HS-5 (cell line): ENCODE data around the gene GTF2F2.
"Not testable (repeated sequence)": the region's sequence is repeated elsewhere in the genome, so short reads cannot be mapped to it uniquely, and the experiment has no call there.

Experiments
- DNase-seq: peaks from one replicate; pipeline ENCODE4 v3.0.0-alpha.2; 2012; ENCODE audit warnings: low read depth

GTF2F2 gene

DNA sequence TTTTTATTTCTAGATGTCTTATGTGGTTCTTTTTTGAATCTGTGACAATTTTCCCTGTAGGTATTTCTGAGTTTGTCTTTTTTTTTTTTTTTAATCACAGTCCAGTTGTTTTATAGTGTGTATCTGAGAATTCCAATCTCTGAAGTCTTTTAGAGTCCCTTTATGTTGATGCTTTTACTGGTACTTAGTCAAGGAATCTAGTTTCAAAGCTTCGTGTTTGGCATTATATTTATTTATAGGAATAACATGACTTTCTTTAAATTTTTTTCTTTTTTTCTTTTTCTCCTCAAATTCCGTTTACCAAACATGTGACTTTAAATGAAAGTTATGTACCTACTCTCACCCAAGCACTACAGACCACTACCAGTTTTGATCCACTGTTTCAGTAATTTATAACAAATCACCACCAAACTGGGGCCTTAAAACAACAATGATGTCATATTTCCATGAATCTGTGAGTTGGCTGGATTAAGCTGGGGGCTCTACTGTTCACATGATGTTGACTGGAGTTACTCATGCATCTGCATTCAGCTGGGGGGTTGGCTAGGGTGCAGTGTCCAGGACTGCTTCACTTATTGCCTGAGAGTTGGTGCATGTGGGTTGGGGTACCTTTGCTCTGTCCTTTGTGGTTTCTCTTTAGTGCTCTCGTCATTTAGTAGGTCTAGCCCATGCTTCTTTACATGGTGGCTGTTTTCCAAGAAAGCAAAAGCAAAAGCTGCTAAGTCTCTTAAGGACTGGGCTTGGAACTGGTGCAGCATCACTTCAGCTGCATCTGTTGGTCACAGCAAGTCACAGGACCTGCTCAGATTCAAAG lies 58.2 kb downstream of the GTF2F2 start:
- no peak for DNase-seq

- DNase-seq = no peak
Measured at GRCh38 chr13:45179428-45179827, 59.1 kb downstream of the GTF2F2 start.

DNA sequence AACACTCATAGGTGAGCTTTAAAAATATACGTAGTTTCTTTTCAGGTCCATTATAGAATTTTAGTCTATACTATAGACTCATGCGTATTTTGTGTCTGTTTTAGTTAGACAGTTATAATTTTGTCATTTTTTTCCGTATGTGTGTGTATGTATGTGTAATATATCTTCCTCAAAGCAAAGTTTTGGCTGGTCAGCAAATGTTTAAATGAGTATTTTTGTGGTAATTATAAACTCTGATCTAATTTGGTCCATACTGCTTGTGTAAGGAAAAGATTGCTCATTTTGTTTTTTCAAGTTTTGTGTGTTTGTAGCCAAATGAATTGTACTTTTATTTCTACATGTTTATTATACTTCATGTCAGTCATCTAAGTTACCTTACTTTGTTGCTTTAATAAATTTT lies 60.0 kb downstream of the GTF2F2 start:
- no peak for DNase-seq

DNA sequence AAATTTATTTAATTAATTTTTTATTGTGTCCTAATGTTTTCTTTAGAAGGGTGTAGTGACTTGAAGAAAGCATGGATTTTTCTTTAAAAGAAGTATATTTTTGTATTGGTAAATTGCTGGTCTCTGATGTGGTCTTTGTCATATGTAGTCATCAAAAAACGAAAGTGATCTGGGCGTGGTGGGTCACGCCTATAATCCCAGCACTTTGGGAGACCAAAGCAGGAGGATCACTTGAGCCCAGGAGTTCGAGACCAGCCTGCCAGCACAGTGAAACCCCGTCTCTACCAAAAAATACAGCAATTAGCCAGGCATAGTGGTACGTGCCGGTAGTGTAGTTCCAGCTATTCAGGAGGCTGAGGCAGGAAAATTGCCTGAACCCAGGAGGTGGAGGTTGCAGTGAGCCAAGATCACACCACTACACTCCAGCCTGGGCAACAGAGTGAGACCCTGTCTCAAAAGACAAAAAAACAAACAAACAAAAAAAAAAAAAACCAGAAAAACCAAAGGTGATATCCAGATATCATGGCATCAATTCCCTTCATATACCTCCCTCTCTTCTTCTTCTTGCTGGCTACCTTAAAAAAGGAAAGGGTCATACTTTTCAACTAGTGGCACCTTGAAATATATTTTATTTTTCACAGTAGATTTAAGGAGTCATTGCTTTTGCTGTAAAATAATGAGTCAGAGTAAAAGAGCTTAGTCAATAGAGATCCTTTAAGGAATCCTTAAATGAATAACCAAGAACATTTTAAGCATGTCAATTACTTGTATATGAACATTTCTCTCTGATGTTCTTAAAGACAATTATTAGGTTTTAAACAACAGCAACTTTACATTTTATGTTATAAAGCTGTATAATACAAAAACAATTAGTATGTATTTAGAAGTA lies 60.6 kb downstream of the GTF2F2 start:
- no peak for DNase-seq

GRCh38 chr13:45184693-45185092 lies 64.4 kb downstream of the GTF2F2 start:
- no peak for DNase-seq

DNA sequence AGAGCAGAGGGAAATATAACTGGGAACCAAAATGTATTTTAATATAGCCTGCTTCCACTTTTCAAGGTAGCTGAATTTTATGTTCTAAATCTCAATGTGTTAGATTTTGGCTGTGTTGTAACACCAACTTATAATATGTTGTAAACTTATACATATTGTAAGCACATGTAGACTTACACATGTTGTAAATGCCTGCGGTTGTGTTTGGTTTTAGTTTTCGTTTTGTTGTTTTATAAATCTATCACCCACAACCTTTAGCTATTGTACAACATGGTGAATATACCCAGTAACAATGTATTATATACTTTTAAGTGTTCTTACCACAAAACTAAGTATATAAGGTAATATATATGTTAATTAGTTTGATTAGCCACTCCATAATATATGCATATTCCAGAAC lies 65.0 kb downstream of the GTF2F2 start:
- no peak for DNase-seq

DNA sequence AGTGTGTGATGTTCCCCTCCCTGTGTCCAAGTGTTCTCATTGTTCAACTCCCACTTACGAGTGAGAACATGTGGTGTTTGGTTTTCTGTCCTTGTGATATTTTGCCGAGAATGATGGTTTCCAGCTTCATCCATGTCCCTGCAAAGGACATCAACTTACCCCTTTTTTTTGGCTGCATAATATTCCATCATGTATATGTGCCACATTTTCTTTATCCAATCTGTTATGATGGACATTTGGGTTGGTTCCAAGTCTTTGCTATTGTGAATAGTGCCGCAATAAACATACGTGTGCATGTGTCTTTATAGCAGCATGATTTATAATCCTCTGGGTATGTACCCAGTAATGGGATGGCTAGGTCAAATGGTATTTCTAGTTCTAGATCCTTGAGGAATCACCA lies 68.8 kb downstream of the GTF2F2 start:
- DNase-seq = not testable (repeated sequence)

DNA sequence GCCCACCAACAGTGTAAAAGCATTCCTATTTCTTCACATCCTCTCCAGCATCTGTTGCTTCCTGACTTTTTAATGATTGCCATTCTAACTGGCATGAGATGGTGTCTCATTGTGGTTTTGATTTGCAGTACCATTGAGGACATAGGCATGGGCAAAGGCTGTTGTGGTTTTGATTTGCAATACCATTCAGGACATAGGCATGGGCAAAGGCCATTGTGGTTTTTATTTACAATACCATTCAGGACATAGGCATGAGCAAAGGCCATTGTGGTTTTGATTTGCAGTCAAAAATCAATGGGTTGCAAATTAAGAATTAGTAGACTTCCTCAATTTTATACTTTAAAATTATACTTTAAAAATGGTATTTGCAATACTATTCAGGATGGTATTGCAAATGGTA lies 69.2 kb downstream of the GTF2F2 start:
- DNase-seq = peak; percentile 85

DNA sequence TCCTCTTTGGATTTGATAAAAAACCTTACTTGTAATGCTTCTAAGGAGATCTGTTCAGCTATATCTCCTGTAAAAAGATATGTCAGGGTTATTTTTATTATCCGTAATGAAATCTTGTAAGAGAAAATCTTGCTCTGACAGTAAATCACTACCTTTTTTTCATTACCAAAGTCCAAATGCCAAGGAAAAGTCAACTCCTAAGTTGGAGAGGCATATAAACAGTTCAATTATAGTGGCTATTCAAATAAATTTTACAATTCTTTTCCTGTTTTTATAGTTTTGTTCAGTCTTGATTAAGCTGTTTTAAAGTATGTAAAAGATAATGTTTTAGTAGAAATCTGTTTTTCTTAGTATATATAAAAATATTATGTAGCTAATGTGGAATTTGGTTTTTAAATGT lies 71.6 kb downstream of the GTF2F2 start:
- DNase-seq = no peak

DNA sequence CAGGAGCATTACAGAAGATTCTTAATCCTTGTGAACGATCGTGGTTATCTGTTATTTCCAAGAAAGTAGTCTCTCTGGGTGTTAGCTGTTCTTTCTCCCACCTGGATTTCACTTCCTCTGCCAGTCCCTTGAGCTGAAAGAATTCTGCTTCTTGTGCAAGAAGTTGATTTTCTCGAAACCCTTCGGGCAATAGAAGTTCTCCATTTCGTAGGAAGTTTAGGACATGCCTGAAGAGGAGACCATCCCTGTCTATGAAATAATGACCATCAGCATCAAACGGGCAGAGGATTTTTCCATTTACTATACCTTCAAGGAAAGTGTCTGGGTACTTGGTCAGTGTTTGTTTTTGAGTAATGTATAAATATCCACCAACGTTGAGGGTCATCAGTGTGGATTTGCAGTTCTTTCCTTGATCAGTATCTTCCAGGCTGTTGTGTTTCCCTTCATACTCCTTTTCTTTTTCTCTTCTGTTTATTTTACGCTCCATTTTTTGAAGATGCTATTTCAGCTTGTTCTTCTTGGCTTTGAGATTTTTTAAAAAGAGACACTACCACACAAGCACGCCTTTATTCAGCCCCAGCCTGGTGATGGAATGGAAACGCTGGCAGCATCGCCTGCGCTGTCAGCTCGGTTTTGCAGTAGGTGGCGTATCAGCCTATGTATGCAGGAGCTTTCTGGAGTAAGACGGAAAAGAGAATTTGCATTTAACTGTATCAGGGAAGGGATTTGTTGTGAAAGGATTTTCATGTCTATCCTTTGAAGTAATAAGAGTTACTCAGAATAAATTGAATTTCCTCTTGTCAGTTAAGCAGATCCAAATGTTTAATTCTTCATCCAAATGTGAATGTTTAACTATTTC lies 74.0 kb downstream of the GTF2F2 start:
- no peak for DNase-seq

- no peak for DNase-seq
Measured at GRCh38 chr13:45195421-45195820, 75.1 kb downstream of the GTF2F2 start.

- DNase-seq = no peak
Measured at GRCh38 chr13:45196096-45196495, 75.8 kb downstream of the GTF2F2 start.

DNA sequence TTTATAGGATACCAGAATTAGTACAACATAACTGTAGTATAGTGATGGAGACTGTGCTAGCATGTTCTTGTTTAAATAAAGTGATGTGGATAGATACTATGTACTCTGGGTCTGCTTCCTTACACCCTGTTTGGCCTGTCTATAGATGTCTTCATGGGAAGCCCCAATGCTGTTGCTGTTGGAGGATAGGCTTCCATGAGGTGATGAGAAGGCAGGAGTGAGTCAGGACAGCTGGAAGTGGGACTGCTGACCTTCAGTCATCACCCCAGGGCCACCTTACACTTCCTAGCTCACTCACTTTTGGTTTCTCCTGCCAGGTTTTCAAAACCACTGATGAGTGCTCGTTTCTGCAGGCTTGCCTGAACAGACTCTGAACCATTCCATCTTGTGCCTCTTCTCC lies 76.3 kb downstream of the GTF2F2 start:
- DNase-seq = no peak

DNA sequence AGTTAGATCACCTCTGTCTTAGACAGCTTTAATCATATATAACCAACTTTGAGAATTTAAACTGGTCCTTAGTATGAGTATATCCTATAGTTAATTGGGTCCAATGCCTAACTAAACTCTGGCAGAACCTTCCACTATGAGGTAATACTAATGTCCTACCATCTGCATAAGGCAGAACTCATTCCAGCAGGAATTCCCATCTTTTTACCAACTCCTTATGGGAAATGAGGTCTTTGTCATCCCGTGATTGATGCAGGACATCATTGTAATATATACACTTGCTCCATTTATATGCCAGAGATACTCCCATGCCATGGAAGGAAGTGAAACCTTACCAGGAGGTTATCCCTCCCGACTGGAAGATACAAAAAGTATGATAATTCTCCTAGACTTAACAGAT lies 77.7 kb downstream of the GTF2F2 start:
- no peak for DNase-seq

DNA sequence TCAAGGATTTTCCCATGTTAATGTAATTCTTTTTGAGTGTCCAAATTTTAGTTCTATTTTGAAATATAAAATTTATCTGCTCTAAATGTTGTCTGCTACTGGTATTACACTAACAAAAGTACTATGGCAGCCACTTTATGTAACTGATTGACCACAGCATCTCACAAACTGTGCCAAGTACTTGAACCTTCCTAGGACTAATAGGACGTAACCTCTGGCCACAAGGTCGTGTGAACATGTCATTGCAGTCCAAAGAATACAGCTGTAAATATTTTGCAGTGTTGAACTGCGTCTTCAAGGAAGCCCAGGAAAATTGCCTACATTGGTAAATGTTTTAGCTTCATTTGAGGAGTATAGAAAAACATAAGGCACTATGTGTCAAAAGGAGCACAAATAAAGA lies 78.6 kb downstream of the GTF2F2 start:
- no peak for DNase-seq

DNA sequence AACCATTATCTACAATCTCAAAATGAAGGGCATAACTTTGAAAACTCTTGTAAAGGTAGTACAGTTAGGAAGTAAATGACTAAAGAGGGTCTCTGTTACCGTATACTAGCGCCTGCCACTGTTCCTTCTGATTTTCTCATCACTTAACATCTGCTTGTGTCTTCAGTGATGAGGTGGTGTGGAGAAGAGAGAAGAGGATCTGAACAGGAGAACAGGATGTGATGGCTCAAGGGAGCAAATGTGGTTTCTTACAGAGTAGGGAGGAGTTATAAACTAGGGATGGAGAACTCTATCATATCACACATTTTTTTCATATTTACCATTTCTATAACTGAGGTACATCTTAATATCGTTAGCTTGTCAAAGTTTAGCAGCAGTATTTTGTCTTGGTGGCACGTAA lies 79.4 kb downstream of the GTF2F2 start:
- DNase-seq = no peak

- DNase-seq = no peak
Measured at GRCh38 chr13:45200701-45201232, 80.5 kb downstream of the GTF2F2 start, which contains the start of gene KCTD4. TSS of gene KCTD4 (minus strand) at chr13:45201045. CDS start at chr13:45194567, 6,478 bp downstream.

- DNase-seq = no peak
Measured at GRCh38 chr13:45205124-45205523, 84.8 kb downstream of the GTF2F2 start.

DNA sequence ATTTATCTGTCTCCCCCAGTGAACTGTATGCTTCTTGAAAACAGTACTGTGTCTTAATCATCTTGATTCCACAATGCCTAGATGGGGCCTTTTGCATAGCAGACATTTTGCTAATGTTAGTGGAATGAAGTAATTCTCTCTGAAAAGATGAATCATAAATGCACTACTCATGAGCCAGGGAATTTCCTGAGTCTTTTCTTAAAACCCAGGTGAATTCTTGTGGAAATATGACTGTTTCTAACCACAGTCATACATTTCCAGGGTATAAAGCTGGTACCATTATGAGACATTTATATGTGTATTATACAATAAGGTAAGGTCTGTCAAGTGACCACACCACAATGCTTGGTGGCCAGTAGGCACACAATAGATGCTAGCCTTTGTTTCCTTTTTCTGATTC lies 86.0 kb downstream of the GTF2F2 start:
- peak; percentile 80 for DNase-seq

DNA sequence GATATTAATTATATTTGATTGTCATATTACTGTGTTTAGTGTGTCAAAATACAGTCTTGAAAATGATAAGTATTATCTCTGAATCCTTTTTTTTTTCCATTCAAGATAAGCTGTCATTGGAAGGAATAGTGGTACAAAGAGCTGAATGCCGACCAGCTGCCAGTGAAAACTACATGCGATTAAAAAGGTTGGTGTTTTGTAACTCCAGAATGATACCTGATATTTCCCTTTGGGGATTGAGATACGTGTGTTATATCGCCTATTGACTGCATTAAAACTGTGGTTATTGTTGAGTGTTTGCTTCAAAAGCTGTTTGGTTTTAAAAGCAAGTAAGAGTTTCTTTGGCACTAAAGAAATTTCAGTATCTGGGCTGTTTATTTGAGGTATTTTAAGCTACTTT lies 87.0 kb downstream of the GTF2F2 start:
- DNase-seq = no peak

GRCh38 chr13:45208132-45208531 lies 87.8 kb downstream of the GTF2F2 start:
- no peak for DNase-seq

GRCh38 chr13:45209229-45209628 lies 88.9 kb downstream of the GTF2F2 start:
- DNase-seq = no peak
